CD14-positive monocyte (primary cell): Measurements from ENCODE around the gene ZNF239. TPM values are rescaled to one million over a fixed set of nuclear protein-coding genes. Genes with fewer than 3 reads are reported as not detected.

ENCODE experiments used
- DNase-seq, 3 donors: peaks; one replicate each; pipeline ENCODE4 v3.0.0-alpha.2; 2011 to 2022
- H2AFZ ChIP-seq: 2 replicates; pipeline ENCODE4 v1.6.0; 2012; ENCODE audit warnings: mild to moderate bottlenecking, low read depth, low read length, inconsistent platforms; ENCODE audit not compliant: insufficient read depth, poor library complexity, severe bottlenecking
- H3K27ac ChIP-seq, 2 donors: 1 replicate in 1 of 2; 2 replicates in 1 of 2; pipeline ENCODE4 v1.5.1; 2012 to 2013; ENCODE audit warnings: low read length in 2 of 2, control low read depth in 1 of 2, inconsistent platforms in 1 of 2, low read depth in 1 of 2, mild to moderate bottlenecking in 1 of 2
- H3K27me3 ChIP-seq, 2 donors: one replicate each; pipeline versions ENCODE4 v1.6.0 to v1.6.1; 2011 to 2013; ENCODE audit warnings: low read length in 2 of 2; ENCODE audit not compliant: control insufficient read depth in 2 of 2, insufficient read depth in 2 of 2
- H3K36me3 ChIP-seq, 2 donors: replicated peaks in 1 of 2; 1 replicate in 1 of 2; 2 replicates in 1 of 2; pipeline versions ENCODE4 v1.5.1 to v1.6.1; 2012 to 2013; ENCODE audit warnings: low read length in 2 of 2, control low read depth in 1 of 2, inconsistent platforms in 1 of 2, mild to moderate bottlenecking in 1 of 2; ENCODE audit not compliant: insufficient read depth in 2 of 2, control insufficient read depth in 1 of 2
- H3K4me1 ChIP-seq, 2 donors: 1 replicate in 1 of 2; 2 replicates in 1 of 2; pipeline versions ENCODE4 v1.5.1 to v1.6.1; 2012 to 2013; ENCODE audit warnings: low read length in 2 of 2, control low read depth in 1 of 2, inconsistent platforms in 1 of 2, mild to moderate bottlenecking in 1 of 2, moderate library complexity in 1 of 2; ENCODE audit not compliant: insufficient read depth in 2 of 2, control insufficient read depth in 1 of 2
- H3K4me2 ChIP-seq: replicated peaks from 2 replicates; pipeline ENCODE3; 2012; ENCODE audit warnings: low read length, moderate library complexity, mild to moderate bottlenecking; ENCODE audit not compliant: poor library complexity, severe bottlenecking; ENCODE audit errors: extremely low read depth
- H3K4me3 ChIP-seq, 3 experiments: fragments of 200-600 bp in 1 of 3; sonication (generic) in 1 of 3; replicated peaks in 1 of 3; 1 replicate in 2 of 3; 2 replicates in 1 of 3; pipeline ENCODE4 v1.5.1; 2011 to 2013; ENCODE audit warnings: low read length in 3 of 3, mild to moderate bottlenecking in 3 of 3, control low read depth in 2 of 3, low read depth in 2 of 3, inconsistent platforms in 1 of 3, moderate library complexity in 1 of 3
- H3K79me2 ChIP-seq: 2 replicates; pipeline ENCODE4 v1.6.0; 2012; ENCODE audit warnings: mild to moderate bottlenecking, control low read depth, inconsistent platforms, low read length, moderate library complexity; ENCODE audit not compliant: insufficient read depth
- H3K9ac ChIP-seq: 2 replicates; pipeline ENCODE4 v1.6.0; 2017; ENCODE audit warnings: low read length, mild to moderate bottlenecking; ENCODE audit not compliant: insufficient read depth, poor library complexity, severe bottlenecking
- H3K9me3 ChIP-seq, 2 donors: replicated peaks in 1 of 2; 1 replicate in 1 of 2; 2 replicates in 1 of 2; pipeline versions ENCODE4 v1.5.1 to v1.6.1; 2012 to 2013; ENCODE audit warnings: low read length in 2 of 2, control low read depth in 1 of 2; ENCODE audit not compliant: control insufficient read depth in 1 of 2, insufficient read depth in 1 of 2
- H4K20me1 ChIP-seq: 2 replicates; pipeline ENCODE4 v1.6.0; 2012; ENCODE audit warnings: mild to moderate bottlenecking, low read length, control low read depth, moderate library complexity; ENCODE audit not compliant: insufficient read depth
- H3K27ac Mint-ChIP-seq, 7 donors: one replicate each; pipeline ENCODE4 v1.8.0; 2020; ENCODE audit warnings: mild to moderate bottlenecking in 7 of 7, mixed read lengths in 7 of 7, moderate library complexity in 6 of 7, inconsistent platforms in 2 of 7
- H3K27me3 Mint-ChIP-seq, 3 donors: one replicate each; pipeline ENCODE4 v1.8.0; 2021 to 2022; ENCODE audit warnings: low read depth in 3 of 3, mild to moderate bottlenecking in 3 of 3, mixed read lengths in 3 of 3, moderate library complexity in 3 of 3, inconsistent platforms in 1 of 3
- H3K36me3 Mint-ChIP-seq, 2 donors: one replicate each; pipeline ENCODE4 v1.8.0; 2020; ENCODE audit warnings: mixed read lengths in 2 of 2, inconsistent platforms in 1 of 2, mild to moderate bottlenecking in 1 of 2
- H3K4me1 Mint-ChIP-seq: one replicate; pipeline ENCODE4 v1.8.0; 2020; ENCODE audit warnings: mild to moderate bottlenecking, mixed read lengths
- H3K4me3 Mint-ChIP-seq, 2 donors: one replicate each; pipeline ENCODE4 v1.8.0; 2020; ENCODE audit warnings: mild to moderate bottlenecking in 2 of 2, mixed read lengths in 2 of 2, moderate library complexity in 1 of 2
- H3K9me3 Mint-ChIP-seq, 7 donors: one replicate each; pipeline ENCODE4 v1.8.0; 2020 to 2022; ENCODE audit warnings: mixed read lengths in 7 of 7, mild to moderate bottlenecking in 6 of 7, moderate library complexity in 6 of 7, inconsistent platforms in 2 of 7
- CTCF ChIP-seq: fragments of 200-600 bp; IDR thresholded peaks from one replicate; pipeline ENCODE4 v1.8.0; 2022; ENCODE audit warnings: antibody characterized with exemption, mild to moderate bottlenecking
- WGBS: methylation state at CpG from one replicate; pipeline ENCODE4 v1.1.5; 2013; ENCODE audit warnings: missing lambda C conversion rate; ENCODE audit not compliant: insufficient coverage; 5-methylcytosine and 5-hydroxymethylcytosine counted together
- intact Hi-C, 2 donors: fragments of 100-400 bp; cut with micrococcal nuclease; formaldehyde crosslinking; loops; one replicate each; pipeline versions ENCODE4 v1.15.0 to v1.15.1; 2023
- polyA plus RNA-seq, 3 donors: library from polyadenylated mRNA; depleted of rRNA in 1 of 3; unstranded in 2 of 3; stranded (reverse) in 1 of 3; fragments of 300-500 nt in 2 of 3; fragments of >200 nt in 1 of 3; fragmentation: Illumina TruSeq in 2 of 3; gene quantifications; 1 replicate in 2 of 3; 2 replicates in 1 of 3; pipeline ENCODE4 v1.2.3, GENCODE V29; 2012 to 2021

ZNF239 gene
- polyA plus RNA-seq, 3 donors: 0.07 TPM; not detected in 2

GRCh38 chr10:43524434-43525247 lies 49.8 kb downstream of the ZNF239 start:
- Histone ChIP-seq H3K27me3 (no peaks in the 10 kb centered on the region), H4K20me1 (no peaks in the 10 kb centered on the region), H3K9ac (no peak overlapping the region), H3K27ac (no peak overlapping the region), H3K79me2 (no peaks in the 10 kb centered on the region), H3K4me1 (no peaks in the 10 kb centered on the region), H3K4me3 (no peak overlapping the region), H2AFZ (no peak overlapping the region), H3K36me3 (no peaks in the 10 kb centered on the region), H3K4me2 (no peak overlapping the region), H3K9me3 (peaks cover 21 to 77% of the 10 kb centered on the region in 2 donors)
- intact Hi-C loops: no loop called here
- Mint-ChIP-seq H3K27ac (no peak overlapping the region), H3K27me3 (peaks cover 0 to 2% (median 0%) of the 10 kb centered on the region in 3 donors), H3K36me3 (no peaks in the 10 kb centered on the region), H3K4me3 (no peak overlapping the region), H3K9me3 (peaks cover 33 to 84% (median 70%) of the 10 kb centered on the region in 7 donors), H3K4me1 (no peaks in the 10 kb centered on the region)
- DNase-seq: no peak
- TF ChIP-seq CTCF: no peak
- WGBS: no CpG with 5 or more reads among the region's 1 CpG

Other genes starting within 250 kb of the ZNF239 start
- under 1 TPM in 1 of 3 donors, not detected in 2; 0.16 TPM for gene FXYD4, start 203.0 kb downstream of the ZNF239 start, polyA plus RNA-seq
- gene HNRNPF, start 165.4 kb downstream of the ZNF239 start, polyA plus RNA-seq: 100 to 1,000 TPM; 115 to 189 (median 188) TPM
- 10 to 100 TPM in 2 of 3 donors, 1 to 10 TPM in 1; 8.6 to 19.7 (median 15.6) TPM for gene ZNF487, start 137.5 kb downstream of the ZNF239 start, polyA plus RNA-seq
- gene ZNF485, start 31.8 kb upstream of the ZNF239 start, polyA plus RNA-seq: under 1 TPM; 0.19 to 0.79 (median 0.27) TPM
- 10 to 100 TPM; 16.7 to 33.6 (median 33.0) TPM for gene ZNF32, start 74.3 kb upstream of the ZNF239 start, polyA plus RNA-seq